ENCODE results near the gene ESPN. TPM values are rescaled to one million over a fixed set of nuclear protein-coding genes. Genes with fewer than 3 reads are reported as not detected.

ESPN gene
- total RNA-seq, 1 donor from 2014 or later, result 0.18 TPM

GRCh38 chr1:6424000-6424565 is 493 bp upstream of the ESPN start:
- ChIA-PET POLR2A (no interaction called here), CTCF (interaction anchor here (1.0 to 3.0 kb wide), 3 partner anchors 10 to 17 kb away, joined by 3 to 26 read pairs (median 9); no protein-coding TSS in a partner anchor)
- intact Hi-C loops (cut with micrococcal nuclease), result loop anchor here (1.0 kb wide), 1 partner anchor 14 kb away; no protein-coding TSS in a partner anchor
- peaks cover 15% of the 10 kb centered on the region for H3K4me1 Mint-ChIP-seq
- TF ChIP-seq, protein P1, sequence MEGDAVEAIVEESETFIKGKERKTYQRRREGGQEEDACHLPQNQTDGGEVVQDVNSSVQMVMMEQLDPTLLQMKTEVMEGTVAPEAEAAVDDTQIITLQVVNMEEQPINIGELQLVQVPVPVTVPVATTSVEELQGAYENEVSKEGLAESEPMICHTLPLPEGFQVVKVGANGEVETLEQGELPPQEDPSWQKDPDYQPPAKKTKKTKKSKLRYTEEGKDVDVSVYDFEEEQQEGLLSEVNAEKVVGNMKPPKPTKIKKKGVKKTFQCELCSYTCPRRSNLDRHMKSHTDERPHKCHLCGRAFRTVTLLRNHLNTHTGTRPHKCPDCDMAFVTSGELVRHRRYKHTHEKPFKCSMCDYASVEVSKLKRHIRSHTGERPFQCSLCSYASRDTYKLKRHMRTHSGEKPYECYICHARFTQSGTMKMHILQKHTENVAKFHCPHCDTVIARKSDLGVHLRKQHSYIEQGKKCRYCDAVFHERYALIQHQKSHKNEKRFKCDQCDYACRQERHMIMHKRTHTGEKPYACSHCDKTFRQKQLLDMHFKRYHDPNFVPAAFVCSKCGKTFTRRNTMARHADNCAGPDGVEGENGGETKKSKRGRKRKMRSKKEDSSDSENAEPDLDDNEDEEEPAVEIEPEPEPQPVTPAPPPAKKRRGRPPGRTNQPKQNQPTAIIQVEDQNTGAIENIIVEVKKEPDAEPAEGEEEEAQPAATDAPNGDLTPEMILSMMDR (IDR thresholded peaks at IDR 0.05), result no peak
- no peak for ATAC-seq (ENCODE audit: low read depth)
- peaks cover 47% of the 10 kb centered on the region for H3K27me3 Mint-ChIP-seq
- H3K4me3 Mint-ChIP-seq, result peak overlapping the region; percentile 55
- no peak for DNase-seq
- H3K9me3 Mint-ChIP-seq, result no peaks in the 10 kb centered on the region
- no peaks in the 10 kb centered on the region for H3K36me3 Mint-ChIP-seq (ENCODE audit: low read depth)
- H3K27ac Mint-ChIP-seq, result no peak overlapping the region

- no peak for DNase-seq
- Mint-ChIP-seq H3K27ac (no peak overlapping the region), H3K9me3 (no peaks in the 10 kb centered on the region), H3K4me1 (peaks cover 15% of the 10 kb centered on the region), H3K36me3 (ENCODE audit: low read depth) (no peaks in the 10 kb centered on the region), H3K4me3 (no peak overlapping the region), H3K27me3 (peaks cover 56% of the 10 kb centered on the region)
- ATAC-seq (ENCODE audit: low read depth), result no peak
- TF ChIP-seq, protein P1 (IDR thresholded peaks at IDR 0.05), result no peak
- ChIA-PET POLR2A (interaction anchor here (0.6 kb wide), 1 partner anchor 16 kb away, joined by 6 read pairs; no protein-coding TSS in a partner anchor), CTCF (no interaction called here)
- intact Hi-C loops (cut with micrococcal nuclease), result no loop called here
Measured at GRCh38 chr1:6425658-6426057, 1.1 kb downstream of the ESPN start.

- no peak for DNase-seq
- H3K36me3 Mint-ChIP-seq (ENCODE audit: low read depth), result no peaks in the 10 kb centered on the region
- ChIA-PET POLR2A (interaction anchor here (0.6 kb wide), 1 partner anchor 17 kb away, joined by 6 read pairs; no protein-coding TSS in a partner anchor), CTCF (interaction anchor here (1.3 kb wide), 1 partner anchor 11 kb away, joined by 6 read pairs; no protein-coding TSS in a partner anchor)
- TF ChIP-seq, protein P1 (IDR thresholded peaks at IDR 0.05), result no peak
- H3K4me3 Mint-ChIP-seq, result no peak overlapping the region
- no peaks in the 10 kb centered on the region for H3K9me3 Mint-ChIP-seq
- H3K4me1 Mint-ChIP-seq, result peaks cover 12% of the 10 kb centered on the region
- intact Hi-C loops (cut with micrococcal nuclease), result no loop called here
- no peak for ATAC-seq (ENCODE audit: low read depth)
- no peak overlapping the region for H3K27ac Mint-ChIP-seq
- peaks cover 49% of the 10 kb centered on the region for H3K27me3 Mint-ChIP-seq
Measured at GRCh38 chr1:6426277-6426971, 1.8 kb downstream of the ESPN start.

GRCh38 chr1:6426972-6427350 is 2.4 kb downstream of the ESPN start:
- TF ChIP-seq, protein P1 (IDR thresholded peaks at IDR 0.05), result no peak
- no peak overlapping the region for H3K27ac Mint-ChIP-seq
- ATAC-seq (ENCODE audit: low read depth), result no peak
- CTCF ChIA-PET, result interaction anchor here (1.3 kb wide), 1 partner anchor 10 kb away, joined by 6 read pairs; no protein-coding TSS in a partner anchor
- no peaks in the 10 kb centered on the region for H3K9me3 Mint-ChIP-seq
- intact Hi-C loops (cut with micrococcal nuclease), result no loop called here
- H3K27me3 Mint-ChIP-seq, result peaks cover 44% of the 10 kb centered on the region
- peaks cover 12% of the 10 kb centered on the region for H3K4me1 Mint-ChIP-seq
- no peak for DNase-seq
- H3K36me3 Mint-ChIP-seq (ENCODE audit: low read depth), result no peaks in the 10 kb centered on the region
- POLR2A ChIA-PET, result no interaction called here
- no peak overlapping the region for H3K4me3 Mint-ChIP-seq
